DMS 273 (cell line): ENCODE results near the gene GPR162.
A peak's percentile ranks its signal among the peaks of the same experiment; 100 is the strongest.
"Not testable (repeated sequence)": the region's sequence is repeated elsewhere in the genome, so short reads cannot be mapped to it uniquely, and the experiment has no call there.

Source experiments
- DNase-seq: peaks from one replicate; lab custom pipeline; 2025; ENCODE audit not compliant: unreplicated experiment; lab: John Stamatoyannopoulos, UW

GPR162 gene

GRCh38 chr12:6871052-6871957 is 49.7 kb downstream of the GPR162 start:
- DNase-seq: peak; percentile 61

GRCh38 chr12:6872073-6873048 is 50.7 kb downstream of the GPR162 start:
- DNase-seq: peak; percentile 89

GRCh38 chr12:6873094-6874014 is 51.7 kb downstream of the GPR162 start, which contains the start of gene SPSB2:
TSS of gene SPSB2 (minus strand) at chr12:6873303. CDS start at chr12:6872901, 402 bp downstream.
- DNase-seq: peak; percentile 97

GRCh38 chr12:6874015-6874368 is 52.4 kb downstream of the GPR162 start:
- DNase-seq: not testable (repeated sequence)
